Fibroblast of lung (primary cell): ENCODE measurements around the gene LYRM2. TPM values are rescaled to one million over a fixed set of nuclear protein-coding genes. Genes with fewer than 3 reads are reported as not detected.

Source experiments
- DNase-seq, 2 donors: peaks; one replicate each; pipeline versions ENCODE4 v3.0.0 to v3.0.0-alpha.2; 2010; ENCODE audit warnings: low read depth in 2 of 2
- H2AFZ ChIP-seq: 2 replicates; pipeline ENCODE4 v1.5.1; 2012; ENCODE audit warnings: low read length, control low read depth, inconsistent platforms
- H3K27ac ChIP-seq: 2 replicates; pipeline ENCODE4 v1.5.1; 2011; ENCODE audit warnings: low read length, control low read depth; ENCODE audit not compliant: insufficient read depth
- H3K27me3 ChIP-seq: 2 replicates; pipeline ENCODE4 v1.5.1; 2011; ENCODE audit warnings: mild to moderate bottlenecking, low read length; ENCODE audit not compliant: control insufficient read depth, insufficient read depth
- H3K36me3 ChIP-seq: 2 replicates; pipeline ENCODE4 v1.5.1; 2011; ENCODE audit warnings: low read length; ENCODE audit not compliant: control insufficient read depth, insufficient read depth
- H3K4me1 ChIP-seq: 2 replicates; pipeline ENCODE4 v1.5.1; 2011; ENCODE audit warnings: low read length; ENCODE audit not compliant: control insufficient read depth, insufficient read depth; ENCODE audit errors: extremely low read depth
- H3K4me2 ChIP-seq: 2 replicates; pipeline ENCODE4 v1.5.1; 2011; ENCODE audit warnings: low read length, control low read depth; ENCODE audit not compliant: insufficient read depth; ENCODE audit errors: extremely low read depth
- H3K4me3 ChIP-seq, 4 experiments: fragments of 200-600 bp in 1 of 4; sonication (generic) in 1 of 4; replicated peaks in 1 of 4; 2 replicates each; pipeline ENCODE4 v1.5.1; 2011 to 2016; ENCODE audit warnings: low read length in 4 of 4, low read depth in 3 of 4, mild to moderate bottlenecking in 3 of 4, control low read depth in 2 of 4, inconsistent platforms in 1 of 4, mixed read lengths in 1 of 4; ENCODE audit not compliant: insufficient read depth in 1 of 4; ENCODE audit errors: control extremely low read depth in 1 of 4
- H3K79me2 ChIP-seq: 2 replicates; pipeline ENCODE4 v1.5.1; 2012; ENCODE audit warnings: mild to moderate bottlenecking, low read length, inconsistent platforms; ENCODE audit not compliant: control insufficient read depth, insufficient read depth
- H3K9ac ChIP-seq: 2 replicates; pipeline ENCODE4 v1.5.1; 2011; ENCODE audit warnings: mild to moderate bottlenecking, low read length, control low read depth; ENCODE audit not compliant: insufficient read depth
- H3K9me3 ChIP-seq: 2 replicates; pipeline ENCODE4 v1.5.1; 2012; ENCODE audit warnings: low read depth, low read length; ENCODE audit not compliant: control insufficient read depth, insufficient read depth
- H4K20me1 ChIP-seq: 2 replicates; pipeline ENCODE4 v1.5.1; 2011; ENCODE audit warnings: low read length; ENCODE audit not compliant: control insufficient read depth, insufficient read depth; ENCODE audit errors: extremely low read depth
- CTCF ChIP-seq, 2 donors: IDR thresholded peaks in 1 of 2; conservative IDR thresholded peaks in 1 of 2; 1 replicate in 1 of 2; 2 replicates in 1 of 2; pipeline ENCODE4 v1.5.1; 2011 to 2012; ENCODE audit warnings: low read length in 2 of 2, control low read depth in 1 of 2, inconsistent platforms in 1 of 2, low read depth in 1 of 2, mild to moderate bottlenecking in 1 of 2
- EZH2 ChIP-seq: IDR thresholded peaks from 2 replicates; pipeline ENCODE4 v1.5.1; 2012; ENCODE audit warnings: low read length, control low read depth, mild to moderate bottlenecking; ENCODE audit errors: missing control alignments
- polyA plus RNA-seq, 2 donors: library from polyadenylated mRNA; depleted of rRNA in 1 of 2; stranded (reverse) in 1 of 2; unstranded in 1 of 2; fragments of >200 nt; gene quantifications; 2 replicates each; pipeline ENCODE4 v1.2.1, GENCODE V29; 2011 to 2012; ENCODE audit warnings: missing spikeins in 1 of 2
- total RNA-seq: library from RNA; depleted of rRNA; stranded (reverse); fragments of >200 nt; gene quantifications from 2 replicates; pipeline ENCODE4 v1.2.1, GENCODE V29; 2014

LYRM2 gene
- total and polyA plus RNA-seq, 2 donors (not counting 1 experiment from before 2014, with no cell fraction given) = 27.4 to 66.1 TPM

GRCh38 chr6:89525786-89526562, 112.6 kb downstream of the LYRM2 start:
- H3K9me3 ChIP-seq = no peaks in the 10 kb centered on the region
- no peaks in the 10 kb centered on the region for H3K36me3 ChIP-seq
- no peaks in the 10 kb centered on the region for H3K27me3 ChIP-seq
- no peak overlapping the region for H3K27ac ChIP-seq
- DNase-seq = peak in 1 of 2 donors; percentile 25
- no peak overlapping the region for H2AFZ ChIP-seq
- no peak overlapping the region for H3K4me2 ChIP-seq
- TF ChIP-seq CTCF (conservative IDR thresholded peaks at IDR 0.05 in 1 of 2, IDR thresholded peaks at IDR 0.05 in 1 of 2; ENCODE audit: low read depth in 1 of 2, low read length in 2 of 2) (no peak), EZH2 (no peak)
- H3K4me3 ChIP-seq = no peak overlapping the region
- no peaks in the 10 kb centered on the region for H4K20me1 ChIP-seq
- no peak overlapping the region for H3K9ac ChIP-seq
- no peaks in the 10 kb centered on the region for H3K79me2 ChIP-seq
- no peaks in the 10 kb centered on the region for H3K4me1 ChIP-seq

- DNase-seq = no peak
- Histone ChIP-seq H3K36me3 (no peaks in the 10 kb centered on the region), H3K27ac (no peak overlapping the region), H3K9ac (no peak overlapping the region), H3K79me2 (no peaks in the 10 kb centered on the region), H2AFZ (no peak overlapping the region), H3K27me3 (no peaks in the 10 kb centered on the region), H4K20me1 (no peaks in the 10 kb centered on the region), H3K9me3 (no peaks in the 10 kb centered on the region), H3K4me2 (no peak overlapping the region), H3K4me1 (no peaks in the 10 kb centered on the region), H3K4me3 (no peak overlapping the region)
- TF ChIP-seq CTCF (conservative IDR thresholded peaks at IDR 0.05 in 1 of 2, IDR thresholded peaks at IDR 0.05 in 1 of 2; ENCODE audit: low read depth in 1 of 2, low read length in 2 of 2) (no peak), EZH2 (no peak)
Measured at GRCh38 chr6:89522778-89523177, 115.8 kb downstream of the LYRM2 start.

- no peak overlapping the region for H2AFZ ChIP-seq
- H3K27me3 ChIP-seq = no peaks in the 10 kb centered on the region
- H3K4me2 ChIP-seq = no peak overlapping the region
- H3K36me3 ChIP-seq = no peaks in the 10 kb centered on the region
- no peak for DNase-seq
- H3K4me1 ChIP-seq = no peaks in the 10 kb centered on the region
- no peaks in the 10 kb centered on the region for H4K20me1 ChIP-seq
- TF ChIP-seq EZH2 = no peak
- TF ChIP-seq CTCF (conservative IDR thresholded peaks at IDR 0.05 in 1 of 2, IDR thresholded peaks at IDR 0.05 in 1 of 2; ENCODE audit: low read depth in 1 of 2, low read length in 2 of 2) = no peak
- H3K79me2 ChIP-seq = no peaks in the 10 kb centered on the region
- no peak overlapping the region for H3K9ac ChIP-seq
- no peak overlapping the region for H3K27ac ChIP-seq
- no peaks in the 10 kb centered on the region for H3K9me3 ChIP-seq
- H3K4me3 ChIP-seq = no peak overlapping the region
Measured at GRCh38 chr6:89520736-89521135, 117.8 kb downstream of the LYRM2 start.
